GM12878 (cell line): Measurements from ENCODE around the gene NES. TPM values are rescaled to one million over a fixed set of nuclear protein-coding genes. Genes with fewer than 3 reads are reported as not detected.

ENCODE experiments used
- BACH1 ChIP-seq: fragments of 450-650 bp; IDR thresholded peaks from 2 replicates; pipeline ENCODE4 v1.6.1; 2017; ENCODE audit warnings: mild to moderate bottlenecking, borderline replicate concordance
- EP300 ChIP-seq, 2 experiments: fragments of 150-350 bp in 1 of 2; IDR thresholded peaks; 2 replicates each; pipeline ENCODE4 v1.6.1; 2011 to 2012; ENCODE audit warnings: low read depth in 2 of 2, low read length in 2 of 2, borderline replicate concordance in 1 of 2, improper control_type of control experiment in 1 of 2, inconsistent platforms in 1 of 2; ENCODE audit not compliant: control insufficient read depth in 1 of 2
- ESRRA ChIP-seq: IDR thresholded peaks from 2 replicates; pipeline ENCODE4 v1.6.1; 2012; ENCODE audit warnings: mild to moderate bottlenecking, low read length, improper control_type of control experiment
- FOXM1 ChIP-seq: IDR thresholded peaks from 2 replicates; pipeline ENCODE4 v1.6.1; 2012; ENCODE audit warnings: low read depth, mild to moderate bottlenecking, inconsistent platforms, low read length, moderate library complexity
- KAT2A ChIP-seq: conservative IDR thresholded peaks from 2 replicates; pipeline ENCODE4 v1.6.1; 2011; ENCODE audit warnings: low read depth, low read length; ENCODE audit not compliant: control insufficient read depth
- LARP7 ChIP-seq: fragments of 450-650 bp; IDR thresholded peaks from 2 replicates; pipeline ENCODE4 v1.6.1; 2017; ENCODE audit warnings: mild to moderate bottlenecking
- POLR2AphosphoS2 ChIP-seq: IDR thresholded peaks from 2 replicates; pipeline ENCODE4 v1.6.1; 2011; ENCODE audit warnings: low read depth, mild to moderate bottlenecking, low read length, improper control_type of control experiment, moderate library complexity
- SIX5 ChIP-seq: IDR thresholded peaks from 2 replicates; pipeline ENCODE4 v1.6.1; 2011; ENCODE audit warnings: mild to moderate bottlenecking, low read depth, low read length, moderate library complexity; ENCODE audit not compliant: severe bottlenecking
- SP1 ChIP-seq: IDR thresholded peaks from one replicate; pipeline ENCODE4 v1.6.1; 2011; ENCODE audit warnings: low read depth, low read length
- TARDBP ChIP-seq: IDR thresholded peaks from 2 replicates; pipeline ENCODE4 v1.6.1; 2016; ENCODE audit warnings: borderline replicate concordance
- ZNF274 ChIP-seq: IDR thresholded peaks from one replicate; pipeline ENCODE4 v1.8.0; 2011; ENCODE audit not compliant: insufficient read length, insufficient read depth
- polyA plus RNA-seq, 11 experiments: library from polyadenylated mRNA; depleted of rRNA in 4 of 11; unstranded in 6 of 11; stranded (reverse) in 5 of 11; fragments of >200 nt; fragmentation: Nextera tagmentation in 4 of 11; fragmentation: Illumina TruSeq in 1 of 11; extraction: Ambion mirVana in 4 of 11; extraction: Trizol in 1 of 11; gene quantifications; 1 replicate in 1 of 11; 2 replicates in 10 of 11; pipeline versions ENCODE4 v1.2.1 to v1.2.3, GENCODE V29; 2011 to 2016; ENCODE audit warnings: inconsistent platforms in 2 of 11, missing spikeins in 2 of 11, low read depth in 1 of 11
- total RNA-seq, 4 experiments: library from RNA; depleted of rRNA in 3 of 4; stranded (reverse); fragments of >200 nt in 3 of 4; fragmentation: Illumina TruSeq in 1 of 4; extraction: Trizol in 1 of 4; gene quantifications; 2 replicates each; pipeline versions ENCODE4 v1.2.1 to v1.2.3, GENCODE V29; 2013 to 2021
- TF ChIP-seq, protein P1 (sequence below): fragments of 450-650 bp; IDR thresholded peaks from 2 replicates; pipeline ENCODE4 v1.6.1; 2017; ENCODE audit warnings: borderline replicate concordance
- TF ChIP-seq, protein P2 (sequence below): fragments of 450-650 bp; IDR thresholded peaks from 2 replicates; pipeline ENCODE4 v1.6.1; 2017; ENCODE audit warnings: antibody characterized with exemption, mild to moderate bottlenecking, moderate library complexity
- TF ChIP-seq, protein P3 (sequence below): fragments of 450-650 bp; IDR thresholded peaks from 2 replicates; pipeline ENCODE4 v1.6.1; 2018; ENCODE audit warnings: mild to moderate bottlenecking, low read depth, moderate library complexity; ENCODE audit not compliant: partially characterized antibody
- TF ChIP-seq, protein P4 (sequence below): IDR thresholded peaks from 2 replicates; pipeline ENCODE4 v1.6.1; 2011; ENCODE audit warnings: borderline replicate concordance, low read depth, mild to moderate bottlenecking, moderate library complexity, mixed read lengths, low read length; ENCODE audit not compliant: insufficient read depth; ENCODE audit errors: extremely low read length
- TF ChIP-seq, protein P5 (sequence below), 3 experiments: IDR thresholded peaks in 2 of 3; conservative IDR thresholded peaks in 1 of 3; 2 replicates each; pipeline ENCODE4 v1.5.1; 2011; ENCODE audit warnings: low read depth in 3 of 3, low read length in 3 of 3, mild to moderate bottlenecking in 3 of 3, control low read depth in 2 of 3, moderate library complexity in 2 of 3, inconsistent platforms in 1 of 3, mixed read lengths in 1 of 3; ENCODE audit not compliant: control insufficient read depth in 2 of 3, insufficient read depth in 1 of 3; ENCODE audit errors: extremely low read depth in 1 of 3

Gene NES
- total and polyA plus RNA-seq, 10 of the 15 experiments (the other 5 are each of a cell fraction or from before 2014, with no cell fraction given), result under 0.01 to 0.15 (median 0.02) TPM; not detected in 4

DNA sequence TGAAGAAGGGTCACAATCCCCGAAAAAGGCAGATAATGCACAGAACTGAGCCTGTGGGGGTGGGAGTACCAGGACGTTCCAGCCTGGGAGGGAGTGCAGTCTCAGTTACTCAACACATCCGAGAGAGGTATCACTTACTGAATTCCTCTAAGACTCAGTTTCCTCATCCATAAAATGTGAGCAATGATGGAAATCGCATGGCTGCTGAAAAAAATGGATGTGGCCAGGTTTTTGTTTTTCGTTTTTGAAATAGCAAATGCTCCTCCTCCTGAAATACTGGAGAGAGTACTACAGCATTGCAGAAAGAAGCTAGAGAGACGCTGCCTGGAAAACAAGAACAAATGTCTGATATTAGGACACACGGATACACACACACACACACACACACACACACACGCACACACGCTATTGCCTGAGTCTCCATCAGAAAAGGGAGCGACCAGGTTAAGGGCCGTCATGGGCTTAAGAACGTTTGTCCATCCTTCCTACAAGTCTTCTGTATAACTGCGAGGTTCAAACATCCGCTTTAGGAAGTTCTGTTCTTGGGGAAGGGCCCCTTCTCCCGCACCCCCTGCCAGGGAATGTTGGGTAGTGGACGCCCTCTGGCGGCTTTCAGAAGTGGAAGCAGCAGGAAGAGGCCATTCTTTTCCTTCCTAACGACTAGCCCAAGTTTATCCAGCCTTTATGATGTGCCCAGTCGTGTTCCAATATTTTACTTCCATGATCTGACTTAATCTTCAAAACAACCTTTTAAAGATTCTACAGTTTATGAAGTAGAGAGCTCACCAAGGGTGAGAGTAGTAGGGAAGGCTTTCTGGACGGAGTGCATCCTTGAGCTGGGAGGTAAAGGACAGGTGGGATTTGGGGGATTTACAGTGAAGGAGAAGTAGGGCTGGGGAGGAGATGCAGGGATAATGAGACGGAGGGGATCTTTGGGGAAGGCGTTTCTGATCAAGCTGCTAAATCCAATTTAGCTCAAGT is 699 bp upstream of the NES start (continued):
- TF ChIP-seq, protein P1, sequence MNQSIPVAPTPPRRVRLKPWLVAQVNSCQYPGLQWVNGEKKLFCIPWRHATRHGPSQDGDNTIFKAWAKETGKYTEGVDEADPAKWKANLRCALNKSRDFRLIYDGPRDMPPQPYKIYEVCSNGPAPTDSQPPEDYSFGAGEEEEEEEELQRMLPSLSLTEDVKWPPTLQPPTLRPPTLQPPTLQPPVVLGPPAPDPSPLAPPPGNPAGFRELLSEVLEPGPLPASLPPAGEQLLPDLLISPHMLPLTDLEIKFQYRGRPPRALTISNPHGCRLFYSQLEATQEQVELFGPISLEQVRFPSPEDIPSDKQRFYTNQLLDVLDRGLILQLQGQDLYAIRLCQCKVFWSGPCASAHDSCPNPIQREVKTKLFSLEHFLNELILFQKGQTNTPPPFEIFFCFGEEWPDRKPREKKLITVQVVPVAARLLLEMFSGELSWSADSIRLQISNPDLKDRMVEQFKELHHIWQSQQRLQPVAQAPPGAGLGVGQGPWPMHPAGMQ, result no peak
- TF ChIP-seq, protein P2, sequence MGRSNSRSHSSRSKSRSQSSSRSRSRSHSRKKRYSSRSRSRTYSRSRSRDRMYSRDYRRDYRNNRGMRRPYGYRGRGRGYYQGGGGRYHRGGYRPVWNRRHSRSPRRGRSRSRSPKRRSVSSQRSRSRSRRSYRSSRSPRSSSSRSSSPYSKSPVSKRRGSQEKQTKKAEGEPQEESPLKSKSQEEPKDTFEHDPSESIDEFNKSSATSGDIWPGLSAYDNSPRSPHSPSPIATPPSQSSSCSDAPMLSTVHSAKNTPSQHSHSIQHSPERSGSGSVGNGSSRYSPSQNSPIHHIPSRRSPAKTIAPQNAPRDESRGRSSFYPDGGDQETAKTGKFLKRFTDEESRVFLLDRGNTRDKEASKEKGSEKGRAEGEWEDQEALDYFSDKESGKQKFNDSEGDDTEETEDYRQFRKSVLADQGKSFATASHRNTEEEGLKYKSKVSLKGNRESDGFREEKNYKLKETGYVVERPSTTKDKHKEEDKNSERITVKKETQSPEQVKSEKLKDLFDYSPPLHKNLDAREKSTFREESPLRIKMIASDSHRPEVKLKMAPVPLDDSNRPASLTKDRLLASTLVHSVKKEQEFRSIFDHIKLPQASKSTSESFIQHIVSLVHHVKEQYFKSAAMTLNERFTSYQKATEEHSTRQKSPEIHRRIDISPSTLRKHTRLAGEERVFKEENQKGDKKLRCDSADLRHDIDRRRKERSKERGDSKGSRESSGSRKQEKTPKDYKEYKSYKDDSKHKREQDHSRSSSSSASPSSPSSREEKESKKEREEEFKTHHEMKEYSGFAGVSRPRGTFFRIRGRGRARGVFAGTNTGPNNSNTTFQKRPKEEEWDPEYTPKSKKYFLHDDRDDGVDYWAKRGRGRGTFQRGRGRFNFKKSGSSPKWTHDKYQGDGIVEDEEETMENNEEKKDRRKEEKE, result no peak
- TF ChIP-seq ZNF274 (no peak), ESRRA (no peak), EP300 (IDR thresholded peaks at IDR 0.05; ENCODE audit: borderline replicate concordance in 1 of 2, control insufficient read depth in 1 of 2, low read depth in 2 of 2, low read length in 2 of 2) (no peak), SP1 (no peak), BACH1 (no peak), LARP7 (peak; percentile 29; the same call in 1 of the 2 replicates), KAT2A (no peak), SIX5 (no peak), TARDBP (no peak), POLR2AphosphoS2 (no peak), FOXM1 (peak; percentile 39; the same call in 1 of the 2 replicates)
- TF ChIP-seq, protein P3, sequence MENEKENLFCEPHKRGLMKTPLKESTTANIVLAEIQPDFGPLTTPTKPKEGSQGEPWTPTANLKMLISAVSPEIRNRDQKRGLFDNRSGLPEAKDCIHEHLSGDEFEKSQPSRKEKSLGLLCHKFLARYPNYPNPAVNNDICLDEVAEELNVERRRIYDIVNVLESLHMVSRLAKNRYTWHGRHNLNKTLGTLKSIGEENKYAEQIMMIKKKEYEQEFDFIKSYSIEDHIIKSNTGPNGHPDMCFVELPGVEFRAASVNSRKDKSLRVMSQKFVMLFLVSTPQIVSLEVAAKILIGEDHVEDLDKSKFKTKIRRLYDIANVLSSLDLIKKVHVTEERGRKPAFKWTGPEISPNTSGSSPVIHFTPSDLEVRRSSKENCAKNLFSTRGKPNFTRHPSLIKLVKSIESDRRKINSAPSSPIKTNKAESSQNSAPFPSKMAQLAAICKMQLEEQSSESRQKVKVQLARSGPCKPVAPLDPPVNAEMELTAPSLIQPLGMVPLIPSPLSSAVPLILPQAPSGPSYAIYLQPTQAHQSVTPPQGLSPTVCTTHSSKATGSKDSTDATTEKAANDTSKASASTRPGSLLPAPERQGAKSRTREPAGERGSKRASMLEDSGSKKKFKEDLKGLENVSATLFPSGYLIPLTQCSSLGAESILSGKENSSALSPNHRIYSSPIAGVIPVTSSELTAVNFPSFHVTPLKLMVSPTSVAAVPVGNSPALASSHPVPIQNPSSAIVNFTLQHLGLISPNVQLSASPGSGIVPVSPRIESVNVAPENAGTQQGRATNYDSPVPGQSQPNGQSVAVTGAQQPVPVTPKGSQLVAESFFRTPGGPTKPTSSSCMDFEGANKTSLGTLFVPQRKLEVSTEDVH, result no peak
- TF ChIP-seq, protein P4, sequence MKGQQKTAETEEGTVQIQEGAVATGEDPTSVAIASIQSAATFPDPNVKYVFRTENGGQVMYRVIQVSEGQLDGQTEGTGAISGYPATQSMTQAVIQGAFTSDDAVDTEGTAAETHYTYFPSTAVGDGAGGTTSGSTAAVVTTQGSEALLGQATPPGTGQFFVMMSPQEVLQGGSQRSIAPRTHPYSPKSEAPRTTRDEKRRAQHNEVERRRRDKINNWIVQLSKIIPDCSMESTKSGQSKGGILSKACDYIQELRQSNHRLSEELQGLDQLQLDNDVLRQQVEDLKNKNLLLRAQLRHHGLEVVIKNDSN, result no peak
- TF ChIP-seq, protein P5, sequence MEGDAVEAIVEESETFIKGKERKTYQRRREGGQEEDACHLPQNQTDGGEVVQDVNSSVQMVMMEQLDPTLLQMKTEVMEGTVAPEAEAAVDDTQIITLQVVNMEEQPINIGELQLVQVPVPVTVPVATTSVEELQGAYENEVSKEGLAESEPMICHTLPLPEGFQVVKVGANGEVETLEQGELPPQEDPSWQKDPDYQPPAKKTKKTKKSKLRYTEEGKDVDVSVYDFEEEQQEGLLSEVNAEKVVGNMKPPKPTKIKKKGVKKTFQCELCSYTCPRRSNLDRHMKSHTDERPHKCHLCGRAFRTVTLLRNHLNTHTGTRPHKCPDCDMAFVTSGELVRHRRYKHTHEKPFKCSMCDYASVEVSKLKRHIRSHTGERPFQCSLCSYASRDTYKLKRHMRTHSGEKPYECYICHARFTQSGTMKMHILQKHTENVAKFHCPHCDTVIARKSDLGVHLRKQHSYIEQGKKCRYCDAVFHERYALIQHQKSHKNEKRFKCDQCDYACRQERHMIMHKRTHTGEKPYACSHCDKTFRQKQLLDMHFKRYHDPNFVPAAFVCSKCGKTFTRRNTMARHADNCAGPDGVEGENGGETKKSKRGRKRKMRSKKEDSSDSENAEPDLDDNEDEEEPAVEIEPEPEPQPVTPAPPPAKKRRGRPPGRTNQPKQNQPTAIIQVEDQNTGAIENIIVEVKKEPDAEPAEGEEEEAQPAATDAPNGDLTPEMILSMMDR (IDR thresholded peaks at IDR 0.05 in 2 of 3, conservative IDR thresholded peaks at IDR 0.05 in 1 of 3; ENCODE audit: control insufficient read depth in 2 of 3, extremely low read depth in 1 of 3, insufficient read depth in 1 of 3, low read depth in 3 of 3, low read length in 3 of 3), result peak; percentile 79 to 86 (median 83)
